ENCODE measurements around the gene GKN1. TPM values are rescaled to one million over a fixed set of nuclear protein-coding genes. Genes with fewer than 3 reads are reported as not detected.

Gene GKN1
- total and polyA plus RNA-seq, 2 of the 8 experiments (the other 6 are each of a cell fraction or from before 2014, with no cell fraction given) = not detected

- peak; percentile 71 for TF ChIP-seq ASH2L (IDR thresholded peaks at IDR 0.05; ENCODE audit: low read length)
- TF ChIP-seq JUND (IDR thresholded peaks at IDR 0.05; ENCODE audit: low read length) = no peak
- no peak for TF ChIP-seq YY1 (IDR thresholded peaks at IDR 0.05; ENCODE audit: low read depth, low read length)
- TF ChIP-seq PHF8 (conservative IDR thresholded peaks at IDR 0.05; ENCODE audit: low read depth, low read length) = peak; percentile 46; the same call in 1 of the 2 replicates
- TF ChIP-seq TCF12 (IDR thresholded peaks at IDR 0.05; ENCODE audit: low read depth, low read length) = 0 out of 2 replicates have a peak, but pooled peaks have one; percentile 62
- TF ChIP-seq CTCF (IDR thresholded peaks at IDR 0.05; ENCODE audit: control extremely low read depth in 1 of 3, insufficient read depth in 1 of 3, low read depth in 1 of 3, low read length in 3 of 3) = peak; percentile 17 to 76 (median 76)
- no peak for TF ChIP-seq ATF3 (IDR thresholded peaks at IDR 0.05; ENCODE audit: insufficient read depth, low read depth, low read length)
- no peak for TF ChIP-seq TAF7 (optimal IDR thresholded peaks at IDR 0.05; ENCODE audit: borderline replicate concordance, low read depth, low read length)
- TF ChIP-seq HDAC2 (IDR thresholded peaks at IDR 0.05; ENCODE audit: borderline replicate concordance in 1 of 2, low read depth in 2 of 2, low read length in 2 of 2) = 0 out of 4 replicates have a peak, but pooled peaks of 1 of the 2 experiments have one; percentile 48
Measured at GRCh38 chr2:68943581-68944568, 30.6 kb upstream of the GKN1 start (continued).
